Lower leg skin (tissue), 4 donors: ENCODE measurements around the gene GUCA1A. TPM values are rescaled to one million over a fixed set of nuclear protein-coding genes. Genes with fewer than 3 reads are reported as not detected.

Experiments
- DNase-seq, 2 donors: peaks; one replicate each; pipeline ENCODE4 v3.0.0-alpha.2; 2019; ENCODE audit warnings: low spot score in 2 of 2
- H3K4me3 ChIP-seq: fragments of 200-600 bp; sonication (generic); 2 replicates; pipeline ENCODE4 v1.5.1; 2017; ENCODE audit warnings: mild to moderate bottlenecking, low read depth; ENCODE audit not compliant: poor library complexity, severe bottlenecking
- CTCF ChIP-seq, 3 donors: fragments of 450-650 bp; IDR thresholded peaks; one replicate each; pipeline ENCODE4 v1.5.1; 2016; ENCODE audit warnings: antibody characterized with exemption in 3 of 3, mild to moderate bottlenecking in 3 of 3, moderate library complexity in 2 of 3
- POLR2A ChIP-seq, 2 donors: fragments of 450-650 bp; IDR thresholded peaks; one replicate each; pipeline ENCODE4 v1.6.1; 2016 to 2017; ENCODE audit warnings: antibody characterized with exemption in 2 of 2, mild to moderate bottlenecking in 1 of 2, moderate library complexity in 1 of 2
- WGBS, 2 donors: methylation state at CpG; one replicate each; pipeline ENCODE4 v1.1.5; 2018; 5-methylcytosine and 5-hydroxymethylcytosine counted together
- intact Hi-C: fragments of 100-400 bp; cut with DNase I; formaldehyde crosslinking; loops from one replicate; pipeline ENCODE4 v1.15.0; 2023; ENCODE audit warnings: low total_unique reads
- total RNA-seq, 4 donors: library from RNA; depleted of rRNA; stranded (reverse); fragments of >200 nt; gene quantifications; one replicate each; pipeline ENCODE4 v1.1.0, GENCODE V29; 2016

The GUCA1A gene
- total RNA-seq, 4 donors from 2014 or later = not detected

- H3K4me3 ChIP-seq = no peak overlapping the region
- intact Hi-C loops = loop anchor here (10.0 kb wide), 1 partner anchor 237 kb away; no protein-coding TSS in a partner anchor
- no peak for DNase-seq
- TF ChIP-seq CTCF (IDR thresholded peaks at IDR 0.05) (no peak), POLR2A (IDR thresholded peaks at IDR 0.05) (no peak)
- 82 to 87% methylated on average over 7 of the region's 7 CpGs for WGBS, 2 donors
These were observed 1.2 kb upstream of the GUCA1A start for GRCh38 chr6:42171813-42172581.

- no peak for DNase-seq
- H3K4me3 ChIP-seq = no peak overlapping the region
- intact Hi-C loops = loop anchor here (10.0 kb wide), 1 partner anchor 241 kb away; no protein-coding TSS in a partner anchor
- TF ChIP-seq POLR2A (IDR thresholded peaks at IDR 0.05) = no peak
- TF ChIP-seq CTCF (IDR thresholded peaks at IDR 0.05) = no peak
- 64 to 70% methylated on average over 5 of the region's 5 CpGs for WGBS, 2 donors
These were observed 2.7 kb downstream of the GUCA1A start for GRCh38 chr6:42175860-42176259.

DNA sequence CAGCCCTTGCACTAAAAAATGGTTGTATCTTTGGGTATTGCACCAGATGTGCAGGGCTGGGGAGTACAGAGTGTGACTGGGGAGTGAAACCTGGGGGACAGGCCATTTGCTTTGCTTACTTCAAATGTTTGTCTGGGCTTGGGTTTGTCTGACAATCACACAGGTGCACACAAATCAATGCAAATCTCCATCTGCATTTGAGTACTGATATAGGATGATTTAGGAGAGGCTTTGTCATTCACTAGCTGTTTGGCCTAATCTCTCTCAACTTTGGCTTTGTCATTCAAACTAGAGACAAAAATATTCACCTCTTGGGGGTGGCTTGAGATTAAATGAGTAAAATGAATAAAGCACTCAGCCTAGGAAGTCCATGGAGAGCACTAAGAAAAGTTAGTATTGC is 3.8 kb downstream of the GUCA1A start:
- intact Hi-C loops = loop anchor here (10.0 kb wide), 1 partner anchor 242 kb away; no protein-coding TSS in a partner anchor
- no peak overlapping the region for H3K4me3 ChIP-seq
- DNase-seq = no peak
- TF ChIP-seq POLR2A (IDR thresholded peaks at IDR 0.05) = no peak
- no peak for TF ChIP-seq CTCF (IDR thresholded peaks at IDR 0.05)

DNA sequence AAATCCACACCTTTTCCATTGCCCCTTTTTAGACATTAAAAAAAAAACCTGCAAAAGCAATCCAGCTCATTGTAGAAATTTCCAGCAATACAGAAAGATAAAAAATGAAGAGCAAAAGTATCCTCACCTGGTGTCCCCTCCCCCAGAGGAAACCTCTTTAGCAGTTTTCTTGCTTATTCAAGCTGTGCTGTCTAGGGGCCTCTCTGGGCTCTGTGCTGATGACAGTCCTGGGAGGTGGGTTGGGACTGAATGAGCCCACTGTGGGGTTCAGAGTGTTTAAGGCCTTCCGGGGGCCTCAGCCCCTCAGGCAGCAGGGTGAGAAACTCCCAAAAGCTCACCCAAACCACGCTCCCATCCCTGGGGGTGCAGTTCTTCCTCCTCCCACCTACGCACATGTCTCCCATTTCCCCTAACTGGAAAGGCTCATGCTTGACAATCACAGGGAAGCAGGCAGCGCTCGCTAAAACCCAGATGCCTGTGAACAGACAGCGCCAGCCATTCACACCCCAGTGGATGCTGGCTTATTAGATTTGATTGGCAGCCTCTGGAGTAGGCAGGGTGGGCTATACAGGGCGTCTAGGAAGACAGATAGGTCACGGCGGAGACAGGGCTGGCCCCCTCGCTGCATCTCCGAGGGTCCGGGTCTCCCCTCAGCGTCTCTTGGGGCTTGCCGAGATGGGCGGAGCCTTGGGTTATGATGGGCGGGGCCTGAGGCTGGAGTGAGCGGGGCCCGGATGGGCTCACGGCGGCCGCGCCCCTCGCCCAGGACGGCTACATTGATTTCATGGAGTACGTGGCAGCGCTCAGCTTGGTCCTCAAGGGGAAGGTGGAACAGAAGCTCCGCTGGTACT is 4.6 kb downstream of the GUCA1A start:
- no peak for DNase-seq
- TF ChIP-seq POLR2A (IDR thresholded peaks at IDR 0.05) (no peak), CTCF (IDR thresholded peaks at IDR 0.05) (no peak)
- H3K4me3 ChIP-seq = no peak overlapping the region
- intact Hi-C loops = loop anchor here (10.0 kb wide), 1 partner anchor 243 kb away; no protein-coding TSS in a partner anchor
- WGBS, 2 donors = 28 to 37% methylated on average over 7 to 27 of the region's 27 CpGs

DNA sequence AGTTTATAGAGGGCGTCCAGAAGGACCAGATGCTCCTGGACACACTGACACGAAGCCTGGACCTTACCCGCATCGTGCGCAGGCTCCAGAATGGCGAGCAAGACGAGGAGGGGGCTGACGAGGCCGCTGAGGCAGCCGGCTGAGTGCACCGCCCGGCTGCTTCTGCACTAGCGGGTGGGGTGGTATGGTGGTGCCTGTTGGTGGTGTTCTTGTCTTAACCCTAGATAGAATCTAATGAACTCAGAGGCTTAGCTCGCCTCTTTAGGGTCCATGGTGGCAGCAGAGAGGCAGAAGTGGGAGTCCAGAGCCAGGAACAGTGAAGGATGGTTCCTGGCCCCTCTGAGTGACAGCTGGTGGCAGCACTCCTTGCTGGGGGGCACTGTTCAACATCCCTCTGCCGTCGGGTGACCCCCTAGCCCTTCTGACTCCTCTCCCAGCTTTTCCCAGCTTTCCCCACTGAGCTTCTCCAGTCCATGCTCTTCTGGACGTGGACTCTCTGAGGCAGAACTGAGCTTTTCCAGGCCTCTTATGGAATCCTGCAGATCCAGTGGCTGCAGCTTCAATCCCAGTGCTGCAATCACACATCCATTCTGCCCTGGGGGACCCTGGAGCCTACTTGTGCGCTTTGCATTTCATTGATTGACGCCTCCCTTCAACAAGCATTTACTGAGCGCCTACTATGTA is 6.2 kb downstream of the GUCA1A start:
- H3K4me3 ChIP-seq = no peak overlapping the region
- TF ChIP-seq CTCF (IDR thresholded peaks at IDR 0.05) (no peak), POLR2A (IDR thresholded peaks at IDR 0.05) (no peak)
- intact Hi-C loops = loop anchor here (10.0 kb wide), 1 partner anchor 245 kb away; no protein-coding TSS in a partner anchor
- DNase-seq = no peak
- 87 to 89% methylated on average over 20 of the region's 20 CpGs for WGBS, 2 donors
